HG02970 (cell line): ENCODE measurements around the gene BMP5.
"Not testable (repeated sequence)": the region's sequence is repeated elsewhere in the genome, so short reads cannot be mapped to it uniquely, and the experiment has no call there.

ENCODE experiments used
- ATAC-seq: cut with Tn5 transposase; IDR thresholded peaks from one replicate; pipeline ENCODE4 v1.9.1; 2021; ENCODE audit warnings: mild to moderate bottlenecking, moderate library complexity, moderate number of reproducible peaks; ENCODE audit not compliant: unreplicated experiment, low FRiP score

Gene BMP5

GRCh38 chr6:55875400-55875799 lies at the start of gene BMP5:
Gene BMP5, minus strand, starts transcription at chr6:55875590. Its CDS starts 725 bp downstream, at chr6:55874865.
- ATAC-seq, result no peak

- no peak for ATAC-seq
Observed at GRCh38 chr6:55922406-55922805, 47.0 kb upstream of the BMP5 start.

GRCh38 chr6:55919716-55920308 lies 44.4 kb upstream of the BMP5 start:
- ATAC-seq, result no peak

GRCh38 chr6:55918639-55919038 lies 43.2 kb upstream of the BMP5 start:
- no peak for ATAC-seq

GRCh38 chr6:55917751-55918415 lies 42.5 kb upstream of the BMP5 start:
- no peak for ATAC-seq

GRCh38 chr6:55916188-55916587 lies 40.8 kb upstream of the BMP5 start:
- ATAC-seq, result no peak

GRCh38 chr6:55913228-55914195 lies 38.1 kb upstream of the BMP5 start:
- ATAC-seq, result no peak

GRCh38 chr6:55910466-55910865 lies 35.1 kb upstream of the BMP5 start:
- ATAC-seq, result not testable (repeated sequence)

GRCh38 chr6:55909911-55910310 lies 34.5 kb upstream of the BMP5 start:
- not testable (repeated sequence) for ATAC-seq

- no peak for ATAC-seq
Observed at GRCh38 chr6:55902796-55903195, 27.4 kb upstream of the BMP5 start.

GRCh38 chr6:55901765-55902270 lies 26.4 kb upstream of the BMP5 start:
- no peak for ATAC-seq

- ATAC-seq, result no peak
Observed at GRCh38 chr6:55898342-55898741, 23.0 kb upstream of the BMP5 start.

GRCh38 chr6:55897346-55897745 lies 22.0 kb upstream of the BMP5 start:
- ATAC-seq, result no peak

- no peak for ATAC-seq
Observed at GRCh38 chr6:55895972-55896730, 20.8 kb upstream of the BMP5 start.

- ATAC-seq, result no peak
Observed at GRCh38 chr6:55892749-55893357, 17.5 kb upstream of the BMP5 start.

- no peak for ATAC-seq
Observed at GRCh38 chr6:55888917-55889316, 13.5 kb upstream of the BMP5 start.

GRCh38 chr6:55886185-55886836 lies 10.9 kb upstream of the BMP5 start:
- ATAC-seq, result no peak

- ATAC-seq, result no peak
Observed at GRCh38 chr6:55882718-55883569, 7.6 kb upstream of the BMP5 start.
